ENCODE measurements around the gene PHACTR2.
"Not testable (repeated sequence)": the region's sequence is repeated elsewhere in the genome, so short reads cannot be mapped to it uniquely, and the experiment has no call there.

The PHACTR2 gene

GRCh38 chr6:143859891-143860660 lies 182.3 kb downstream of the PHACTR2 start:
- no peak for DNase-seq (ENCODE audit: low spot score)

- DNase-seq (ENCODE audit: low spot score): no peak
Measured at GRCh38 chr6:143863771-143864170, 186.0 kb downstream of the PHACTR2 start.

GRCh38 chr6:143864234-143864633 lies 186.5 kb downstream of the PHACTR2 start, which contains the start of gene ZC2HC1B:
ZC2HC1B (plus strand) TSS chr6:143864474; CDS start chr6:143864540, 66 bp downstream.
- no peak for DNase-seq (ENCODE audit: low spot score)

GRCh38 chr6:143867236-143867635 lies 189.5 kb downstream of the PHACTR2 start:
- no peak for DNase-seq (ENCODE audit: low spot score)

GRCh38 chr6:143868808-143869207 lies 191.0 kb downstream of the PHACTR2 start:
- not testable (repeated sequence) for DNase-seq (ENCODE audit: low spot score)

GRCh38 chr6:143871202-143871730 lies 193.5 kb downstream of the PHACTR2 start:
- DNase-seq (ENCODE audit: low spot score): not testable (repeated sequence)

GRCh38 chr6:143872201-143872600 lies 194.4 kb downstream of the PHACTR2 start:
- DNase-seq (ENCODE audit: low spot score): no peak

GRCh38 chr6:143873600-143873999 lies 195.8 kb downstream of the PHACTR2 start:
- DNase-seq (ENCODE audit: low spot score): not testable (repeated sequence)

GRCh38 chr6:143874503-143874902 lies 196.7 kb downstream of the PHACTR2 start:
- not testable (repeated sequence) for DNase-seq (ENCODE audit: low spot score)

- no peak for DNase-seq (ENCODE audit: low spot score)
Measured at GRCh38 chr6:143877584-143878271, 200.0 kb downstream of the PHACTR2 start.

- DNase-seq (ENCODE audit: low spot score): no peak
Measured at GRCh38 chr6:143878272-143878760, 200.6 kb downstream of the PHACTR2 start.

- no peak for DNase-seq (ENCODE audit: low spot score)
Measured at GRCh38 chr6:143880412-143880811, 202.6 kb downstream of the PHACTR2 start.
